T-helper 9 cell (primary cell): ENCODE measurements around the gene MCUR1.
"Not testable (repeated sequence)": the region's sequence is repeated elsewhere in the genome, so short reads cannot be mapped to it uniquely, and the experiment has no call there.

Experiments
- DNase-seq: peaks from one replicate; pipeline ENCODE4 v3.0.0-alpha.2; 2020

Gene MCUR1

GRCh38 chr6:13827032-13827431, 12.7 kb upstream of the MCUR1 start:
- no peak for DNase-seq

- no peak for DNase-seq
Observed at GRCh38 chr6:13825871-13826270, 11.5 kb upstream of the MCUR1 start.

GRCh38 chr6:13818341-13818740, 4.0 kb upstream of the MCUR1 start:
- DNase-seq = no peak

- no peak for DNase-seq
Observed at GRCh38 chr6:13814938-13815575, 700 bp upstream of the MCUR1 start.

- peak; percentile 32 for DNase-seq
Observed at GRCh38 chr6:13813621-13814175, 659 bp downstream of the MCUR1 start.

- DNase-seq = no peak
Observed at GRCh38 chr6:13813026-13813425, 1.3 kb downstream of the MCUR1 start.

- DNase-seq = no peak
Observed at GRCh38 chr6:13812359-13812642, 2.1 kb downstream of the MCUR1 start.

GRCh38 chr6:13811627-13812358, 2.6 kb downstream of the MCUR1 start:
- DNase-seq = no peak

GRCh38 chr6:13810688-13811446, 3.5 kb downstream of the MCUR1 start:
- DNase-seq = no peak

GRCh38 chr6:13808801-13809200, 5.6 kb downstream of the MCUR1 start:
- DNase-seq = no peak

- no peak for DNase-seq
Observed at GRCh38 chr6:13807696-13808095, 6.7 kb downstream of the MCUR1 start.

- no peak for DNase-seq
Observed at GRCh38 chr6:13803581-13803980, 10.8 kb downstream of the MCUR1 start.

- DNase-seq = no peak
Observed at GRCh38 chr6:13800615-13801014, 13.7 kb downstream of the MCUR1 start.

- DNase-seq = no peak
Observed at GRCh38 chr6:13796781-13797180, 17.6 kb downstream of the MCUR1 start.

- peak; percentile 79 for DNase-seq
Observed at GRCh38 chr6:13795041-13795750, 19.2 kb downstream of the MCUR1 start.

- DNase-seq = no peak
Observed at GRCh38 chr6:13794184-13794583, 20.2 kb downstream of the MCUR1 start.

GRCh38 chr6:13789746-13790145, 24.6 kb downstream of the MCUR1 start:
- DNase-seq = no peak

GRCh38 chr6:13788820-13789219, 25.5 kb downstream of the MCUR1 start:
- DNase-seq = no peak

- DNase-seq = no peak
Observed at GRCh38 chr6:13787137-13787536, 27.2 kb downstream of the MCUR1 start.

- not testable (repeated sequence) for DNase-seq
Observed at GRCh38 chr6:13780162-13780561, 34.2 kb downstream of the MCUR1 start.

- no peak for DNase-seq
Observed at GRCh38 chr6:13778028-13778427, 36.3 kb downstream of the MCUR1 start.

- DNase-seq = no peak
Observed at GRCh38 chr6:13776602-13777001, 37.8 kb downstream of the MCUR1 start.

- DNase-seq = not testable (repeated sequence)
Observed at GRCh38 chr6:13775466-13775865, 38.9 kb downstream of the MCUR1 start.
